Fibroblast of lung (primary cell): ENCODE results near the gene NLRP3.

ENCODE experiments used
- EZH2 ChIP-seq: IDR thresholded peaks from 2 replicates; pipeline ENCODE4 v1.5.1; 2012; ENCODE audit warnings: low read length, control low read depth, mild to moderate bottlenecking; ENCODE audit errors: missing control alignments
- TF ChIP-seq, protein P1 (sequence below), 2 donors: IDR thresholded peaks in 1 of 2; conservative IDR thresholded peaks in 1 of 2; 1 replicate in 1 of 2; 2 replicates in 1 of 2; pipeline ENCODE4 v1.5.1; 2011 to 2012; ENCODE audit warnings: low read length in 2 of 2, control low read depth in 1 of 2, inconsistent platforms in 1 of 2, low read depth in 1 of 2, mild to moderate bottlenecking in 1 of 2

DNA sequence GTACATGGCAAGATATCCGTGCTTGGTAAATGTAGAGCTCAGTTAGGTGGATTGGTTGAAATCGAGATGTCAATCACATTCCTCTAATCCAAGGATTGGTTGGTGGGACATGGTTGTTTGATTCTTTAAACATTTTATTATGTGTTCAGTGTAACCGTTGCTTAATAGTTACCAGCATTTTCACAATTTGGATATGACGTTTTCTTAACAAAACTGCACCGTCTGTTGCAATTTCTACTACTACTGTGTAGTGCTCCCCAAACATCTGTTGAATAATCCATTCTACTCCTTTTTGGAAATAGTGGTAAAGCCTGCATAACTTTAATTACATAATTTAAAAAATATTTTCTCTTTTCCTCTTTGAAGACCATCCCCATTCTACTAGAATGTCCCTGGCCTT is 25.6 kb downstream of the NLRP3 start:
- TF ChIP-seq, protein P1, sequence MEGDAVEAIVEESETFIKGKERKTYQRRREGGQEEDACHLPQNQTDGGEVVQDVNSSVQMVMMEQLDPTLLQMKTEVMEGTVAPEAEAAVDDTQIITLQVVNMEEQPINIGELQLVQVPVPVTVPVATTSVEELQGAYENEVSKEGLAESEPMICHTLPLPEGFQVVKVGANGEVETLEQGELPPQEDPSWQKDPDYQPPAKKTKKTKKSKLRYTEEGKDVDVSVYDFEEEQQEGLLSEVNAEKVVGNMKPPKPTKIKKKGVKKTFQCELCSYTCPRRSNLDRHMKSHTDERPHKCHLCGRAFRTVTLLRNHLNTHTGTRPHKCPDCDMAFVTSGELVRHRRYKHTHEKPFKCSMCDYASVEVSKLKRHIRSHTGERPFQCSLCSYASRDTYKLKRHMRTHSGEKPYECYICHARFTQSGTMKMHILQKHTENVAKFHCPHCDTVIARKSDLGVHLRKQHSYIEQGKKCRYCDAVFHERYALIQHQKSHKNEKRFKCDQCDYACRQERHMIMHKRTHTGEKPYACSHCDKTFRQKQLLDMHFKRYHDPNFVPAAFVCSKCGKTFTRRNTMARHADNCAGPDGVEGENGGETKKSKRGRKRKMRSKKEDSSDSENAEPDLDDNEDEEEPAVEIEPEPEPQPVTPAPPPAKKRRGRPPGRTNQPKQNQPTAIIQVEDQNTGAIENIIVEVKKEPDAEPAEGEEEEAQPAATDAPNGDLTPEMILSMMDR (conservative IDR thresholded peaks at IDR 0.05 in 1 of 2, IDR thresholded peaks at IDR 0.05 in 1 of 2; ENCODE audit: low read depth in 1 of 2, low read length in 2 of 2): no peak
- TF ChIP-seq EZH2: no peak
